ENCODE results near the gene CCDC91. TPM values are rescaled to one million over a fixed set of nuclear protein-coding genes. Genes with fewer than 3 reads are reported as not detected.

Gene CCDC91
- total RNA-seq, 1 donor from 2014 or later = 23.2 TPM

GRCh38 chr12:28306535-28306934, 116.3 kb downstream of the CCDC91 start:
- no peak overlapping the region for H3K4me3 Mint-ChIP-seq
- DNase-seq (ENCODE audit: extremely low spot score, unreplicated experiment) = no peak
- no peaks in the 10 kb centered on the region for H3K27me3 Mint-ChIP-seq
- peaks cover 5% of the 10 kb centered on the region for H3K9me3 Mint-ChIP-seq
- H3K4me1 Mint-ChIP-seq (ENCODE audit: unreplicated experiment) = no peaks in the 10 kb centered on the region
- peaks cover 36% of the 10 kb centered on the region for H3K36me3 Mint-ChIP-seq
- no peak overlapping the region for H3K27ac Mint-ChIP-seq
- no peak for TF ChIP-seq CTCF (conservative IDR thresholded peaks at IDR 0.05)

GRCh38 chr12:28308891-28309290, 118.6 kb downstream of the CCDC91 start:
- Mint-ChIP-seq H3K4me3 (no peak overlapping the region), H3K27me3 (no peaks in the 10 kb centered on the region), H3K4me1 (ENCODE audit: unreplicated experiment) (no peaks in the 10 kb centered on the region), H3K36me3 (peaks cover 30% of the 10 kb centered on the region), H3K27ac (no peak overlapping the region), H3K9me3 (no peaks in the 10 kb centered on the region)
- no peak for DNase-seq (ENCODE audit: extremely low spot score, unreplicated experiment)
- TF ChIP-seq CTCF (conservative IDR thresholded peaks at IDR 0.05) = no peak

GRCh38 chr12:28313631-28314030, 123.4 kb downstream of the CCDC91 start:
- Mint-ChIP-seq H3K4me1 (ENCODE audit: unreplicated experiment) (no peaks in the 10 kb centered on the region), H3K9me3 (no peaks in the 10 kb centered on the region), H3K36me3 (peaks cover 35% of the 10 kb centered on the region), H3K27ac (no peak overlapping the region), H3K4me3 (no peak overlapping the region), H3K27me3 (no peaks in the 10 kb centered on the region)
- DNase-seq (ENCODE audit: extremely low spot score, unreplicated experiment) = no peak
- no peak for TF ChIP-seq CTCF (conservative IDR thresholded peaks at IDR 0.05)

- Mint-ChIP-seq H3K27ac (no peak overlapping the region), H3K4me1 (ENCODE audit: unreplicated experiment) (no peaks in the 10 kb centered on the region), H3K27me3 (no peaks in the 10 kb centered on the region), H3K36me3 (peaks cover 24% of the 10 kb centered on the region), H3K9me3 (no peaks in the 10 kb centered on the region), H3K4me3 (no peak overlapping the region)
- DNase-seq (ENCODE audit: extremely low spot score, unreplicated experiment) = no peak
- no peak for TF ChIP-seq CTCF (conservative IDR thresholded peaks at IDR 0.05)
Measured at GRCh38 chr12:28316049-28316448, 125.8 kb downstream of the CCDC91 start.

GRCh38 chr12:28318273-28318672, 128.0 kb downstream of the CCDC91 start:
- no peak for DNase-seq (ENCODE audit: extremely low spot score, unreplicated experiment)
- H3K27ac Mint-ChIP-seq = no peak overlapping the region
- H3K9me3 Mint-ChIP-seq = no peaks in the 10 kb centered on the region
- no peaks in the 10 kb centered on the region for H3K4me1 Mint-ChIP-seq (ENCODE audit: unreplicated experiment)
- H3K4me3 Mint-ChIP-seq = no peak overlapping the region
- no peak for TF ChIP-seq CTCF (conservative IDR thresholded peaks at IDR 0.05)
- no peaks in the 10 kb centered on the region for H3K27me3 Mint-ChIP-seq
- H3K36me3 Mint-ChIP-seq = peaks cover 24% of the 10 kb centered on the region

- Mint-ChIP-seq H3K4me3 (no peak overlapping the region), H3K27me3 (no peaks in the 10 kb centered on the region), H3K4me1 (ENCODE audit: unreplicated experiment) (no peaks in the 10 kb centered on the region), H3K9me3 (no peaks in the 10 kb centered on the region), H3K27ac (no peak overlapping the region), H3K36me3 (peaks cover 15% of the 10 kb centered on the region)
- TF ChIP-seq CTCF (conservative IDR thresholded peaks at IDR 0.05) = no peak
- DNase-seq (ENCODE audit: extremely low spot score, unreplicated experiment) = no peak
Measured at GRCh38 chr12:28320353-28320752, 130.1 kb downstream of the CCDC91 start.

All from type B pancreatic cell (in vitro differentiated cells).